CD4-positive, alpha-beta T cell treated with Interleukin-4 for 1 hour (primary cell): ENCODE results near the gene THEM5.
"Not testable (repeated sequence)": the region's sequence is repeated elsewhere in the genome, so short reads cannot be mapped to it uniquely, and the experiment has no call there.

Experiments
- DNase-seq, 2 donors: peaks; one replicate each; pipeline ENCODE4 v3.0.0-alpha.2; 2020 to 2022

THEM5 gene

DNA sequence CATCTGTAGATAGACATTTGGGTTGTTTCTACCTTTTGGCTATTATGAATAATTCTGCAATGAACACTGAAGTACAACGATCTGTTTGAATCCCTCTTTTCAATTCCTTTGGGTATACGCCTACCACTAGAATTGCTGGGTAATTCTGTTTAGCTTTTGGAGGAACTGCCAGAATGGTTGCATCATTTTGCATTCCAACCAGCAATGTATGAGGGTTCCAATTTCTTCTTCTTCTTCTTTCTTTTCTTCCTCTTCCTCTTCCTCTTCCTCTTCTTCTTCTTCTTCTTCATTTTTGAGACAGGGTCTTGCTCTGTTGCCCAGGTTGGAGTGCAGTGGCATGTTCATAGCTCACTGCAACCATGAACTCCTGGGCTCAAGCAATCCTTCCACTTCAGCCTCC lies 13.8 kb upstream of the THEM5 start:
- no peak for DNase-seq

DNA sequence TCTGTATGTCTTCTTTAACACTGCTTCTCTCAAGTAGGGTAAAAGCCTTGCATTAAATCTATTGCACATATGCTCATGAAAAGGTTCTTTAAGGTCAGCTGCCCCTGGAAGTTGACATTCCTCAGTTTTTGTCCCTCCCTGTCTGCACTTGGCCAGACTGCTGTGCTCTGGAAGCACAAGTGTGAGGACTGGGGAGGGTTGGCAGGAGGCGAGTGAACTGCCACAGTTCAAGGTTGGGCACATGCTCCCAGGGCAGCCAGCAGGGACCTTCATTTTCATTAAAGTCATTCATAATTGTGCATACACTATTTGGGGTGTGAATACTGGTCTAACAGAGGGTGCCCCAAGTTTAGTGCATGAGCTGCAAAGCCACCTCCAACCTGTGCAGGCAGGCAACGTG lies 10.9 kb upstream of the THEM5 start:
- DNase-seq = no peak

DNA sequence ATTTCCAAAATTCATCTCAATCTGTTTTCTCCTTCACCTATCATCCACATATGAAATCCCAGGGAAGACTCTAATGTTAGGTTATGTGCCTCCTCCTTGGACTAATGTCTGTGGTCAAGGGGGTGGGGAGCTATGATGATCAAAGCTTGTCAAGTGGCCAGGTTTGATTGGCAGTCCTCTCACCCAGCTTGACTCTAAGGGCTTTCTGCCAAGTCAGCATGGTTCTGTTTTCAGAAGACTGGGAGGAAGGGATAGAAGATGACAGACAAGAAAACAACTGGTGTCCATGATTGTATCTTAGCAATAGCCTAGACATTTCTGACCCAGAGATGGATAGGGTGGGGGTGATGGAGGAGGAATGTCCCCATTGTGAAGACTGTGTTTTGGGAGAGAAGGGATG lies 9.1 kb upstream of the THEM5 start:
- DNase-seq = no peak

DNA sequence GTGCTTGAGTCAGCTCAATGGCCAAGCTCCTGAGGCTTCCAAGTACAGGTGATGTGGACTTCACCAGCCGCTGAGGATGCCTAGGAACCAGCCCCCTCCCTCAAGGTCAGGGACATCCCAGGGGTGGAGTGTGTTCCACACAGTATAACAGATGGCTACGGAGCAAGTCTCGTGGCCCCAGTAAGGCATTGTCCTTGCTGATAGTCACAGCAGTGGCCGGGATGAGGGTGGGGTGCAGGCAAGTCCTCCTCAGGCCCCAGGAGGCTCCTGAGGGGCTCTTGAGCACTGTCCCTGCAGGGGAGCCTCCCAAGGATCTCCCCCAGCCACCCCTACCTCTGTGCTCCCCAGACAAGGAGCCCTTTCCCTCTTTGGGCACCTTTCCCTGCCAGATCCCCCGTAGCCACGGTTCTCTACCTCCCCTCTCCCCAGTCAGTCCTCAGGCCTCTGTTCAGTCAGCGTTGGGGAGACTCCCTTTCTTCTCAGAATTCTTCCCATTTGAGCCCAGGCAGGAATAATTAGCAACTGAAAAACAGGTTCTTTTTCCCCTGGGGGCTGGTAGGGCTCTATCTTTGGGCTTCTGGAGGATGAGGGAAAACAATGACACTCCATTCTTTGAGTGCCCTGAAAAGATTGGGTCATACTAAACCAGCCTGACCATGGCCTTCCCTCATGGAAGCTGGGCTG lies 7.1 kb upstream of the THEM5 start:
- no peak for DNase-seq

DNA sequence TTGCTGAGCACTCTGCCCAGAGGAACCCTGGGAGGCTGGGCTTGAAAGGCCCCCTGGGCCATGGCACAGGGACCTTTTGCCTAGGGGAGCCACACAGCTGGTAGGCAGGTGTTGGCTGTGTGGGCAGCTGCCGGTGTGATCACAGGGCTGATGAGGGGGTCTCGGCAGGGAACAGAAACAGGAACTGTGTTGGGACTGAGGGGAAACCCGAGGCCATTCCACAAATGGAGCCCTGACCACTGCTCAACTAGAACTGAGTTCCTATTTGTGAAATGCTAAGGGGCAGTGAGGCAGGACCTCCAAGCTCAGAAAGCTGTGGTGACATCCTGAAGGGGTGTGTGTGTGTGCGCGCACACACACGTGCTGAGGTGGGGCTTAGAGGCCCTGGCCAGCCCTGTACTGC lies 6.4 kb upstream of the THEM5 start:
- DNase-seq = no peak

DNA sequence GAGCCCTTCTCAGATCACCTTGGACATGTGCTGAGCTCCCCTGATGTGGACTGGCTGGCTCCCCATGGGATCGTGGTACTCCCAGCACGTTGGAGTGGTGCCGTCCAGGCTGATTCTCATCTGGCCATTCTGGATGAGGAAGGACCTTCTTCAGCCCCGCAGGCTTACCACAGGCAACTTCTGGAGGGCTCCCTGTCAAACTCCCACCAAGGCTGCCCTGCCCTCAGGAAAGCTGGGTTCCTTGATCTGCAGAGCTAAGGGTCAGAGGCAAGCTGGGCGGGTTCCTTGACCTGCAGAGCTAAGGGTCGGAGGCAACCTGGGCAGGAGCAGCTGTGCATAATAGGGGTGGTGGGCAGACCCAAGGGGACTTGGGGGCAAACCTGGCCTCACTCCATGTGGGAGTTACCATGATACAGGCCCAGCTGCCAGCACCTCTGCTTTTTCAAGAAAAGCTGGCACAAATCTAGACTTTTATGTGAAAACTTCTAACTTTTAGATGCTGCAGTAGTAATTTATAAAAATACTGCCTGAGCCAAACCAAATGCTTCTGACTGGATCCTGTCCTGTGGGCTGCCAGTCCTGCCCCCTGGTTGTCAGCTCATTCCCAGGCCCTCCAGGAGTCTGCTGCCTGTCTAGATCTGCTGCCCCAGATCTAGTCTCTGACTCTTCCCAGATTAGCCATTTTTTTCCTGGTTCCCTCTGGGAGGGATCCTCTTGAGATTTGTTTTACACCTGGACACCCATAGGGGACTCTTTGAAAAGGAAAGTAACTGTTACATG lies 5.6 kb upstream of the THEM5 start:
- DNase-seq = no peak

DNA sequence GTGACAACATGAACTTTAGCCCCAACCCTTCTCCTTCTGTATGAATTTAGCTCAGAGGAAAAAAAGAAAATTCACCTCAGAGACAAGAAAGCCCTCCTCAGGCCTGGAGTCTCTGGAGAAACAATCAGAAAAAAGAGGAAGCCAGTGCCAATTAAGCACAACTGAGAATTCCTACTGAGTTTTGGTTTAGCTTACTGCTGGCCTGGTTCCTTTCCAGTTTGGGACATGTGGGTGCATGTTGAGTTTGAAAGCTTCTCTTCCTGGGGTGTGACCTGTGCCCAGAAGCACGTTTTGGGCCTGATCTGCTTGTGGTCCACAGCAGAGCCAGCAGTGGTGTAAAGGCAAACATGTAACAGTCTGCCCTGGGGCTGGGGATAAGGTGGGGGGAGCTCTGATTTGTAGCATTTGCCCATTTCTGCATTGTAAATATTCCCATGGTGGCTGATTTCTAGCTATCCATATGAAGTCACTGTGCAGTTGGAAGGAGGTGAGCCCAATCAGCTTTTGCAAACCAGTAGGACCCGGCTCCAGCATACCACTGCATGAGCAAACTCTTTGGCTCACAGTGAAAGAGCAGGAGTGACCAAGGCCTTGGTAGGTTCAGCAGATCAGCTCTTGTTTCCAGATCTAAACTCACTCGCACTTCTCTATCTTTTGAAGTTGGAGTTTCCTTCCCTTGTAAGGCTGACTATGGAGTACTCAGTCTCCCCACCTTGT lies 4.7 kb upstream of the THEM5 start:
- DNase-seq = no peak

DNA sequence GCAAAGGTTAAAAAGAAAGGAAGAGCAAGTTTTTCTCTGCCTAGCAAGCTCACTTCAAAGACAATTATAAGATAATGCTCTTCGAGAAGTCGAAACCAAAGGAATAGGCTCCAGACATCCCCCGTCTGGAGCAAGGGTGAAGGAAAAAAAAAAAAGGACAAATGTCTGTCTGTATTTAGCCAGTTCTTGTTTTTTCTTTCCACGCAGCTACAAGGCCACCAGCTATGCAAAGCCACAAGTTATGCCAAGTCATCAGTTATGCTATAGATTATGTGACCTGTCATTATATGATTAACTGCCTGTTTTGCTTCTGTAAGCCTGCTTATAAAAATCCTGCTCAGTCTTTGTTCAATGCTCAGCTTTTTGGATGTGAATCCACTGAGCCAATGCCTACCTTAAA lies 2.4 kb upstream of the THEM5 start:
- DNase-seq = no peak

DNA sequence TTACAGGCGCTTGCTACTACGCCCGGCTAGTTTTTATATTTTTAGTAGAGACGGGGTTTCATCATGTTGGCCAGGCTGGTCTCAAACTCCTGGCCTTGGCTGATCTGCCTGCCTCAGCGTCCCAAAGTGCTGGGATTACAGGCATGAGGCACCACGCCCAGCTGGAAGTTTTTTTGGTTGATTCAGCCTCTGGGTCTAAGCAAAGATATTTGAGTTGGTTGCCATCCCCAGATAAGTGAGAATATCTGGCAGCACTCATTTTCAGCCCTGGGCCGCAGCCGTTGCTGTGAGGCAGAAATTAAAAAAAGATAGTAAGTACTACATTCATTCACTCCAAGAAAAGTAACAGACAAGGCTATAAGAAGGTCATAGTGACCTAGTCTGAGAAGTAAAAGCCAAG lies 2.0 kb upstream of the THEM5 start:
- not testable (repeated sequence) for DNase-seq

DNA sequence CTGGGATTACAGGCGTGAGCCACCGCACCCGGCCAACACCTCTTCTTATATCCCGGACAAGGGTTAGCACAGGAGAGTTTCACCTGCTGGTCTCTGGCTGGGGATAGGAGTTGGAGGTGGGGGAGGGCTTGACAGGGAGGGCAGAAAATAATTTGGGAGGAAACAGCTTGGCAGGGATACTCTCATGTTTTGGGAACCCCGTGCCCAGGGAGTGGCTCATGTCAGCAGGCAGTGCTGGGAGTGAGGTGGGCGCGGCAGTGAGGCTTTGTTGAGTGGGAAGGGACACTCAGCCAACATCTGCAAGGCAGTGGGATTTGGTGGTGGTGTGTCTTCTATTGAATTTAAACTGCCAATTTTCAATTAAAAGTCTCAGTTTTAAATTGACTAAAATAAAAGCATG lies 1.1 kb upstream of the THEM5 start:
- DNase-seq = no peak

DNA sequence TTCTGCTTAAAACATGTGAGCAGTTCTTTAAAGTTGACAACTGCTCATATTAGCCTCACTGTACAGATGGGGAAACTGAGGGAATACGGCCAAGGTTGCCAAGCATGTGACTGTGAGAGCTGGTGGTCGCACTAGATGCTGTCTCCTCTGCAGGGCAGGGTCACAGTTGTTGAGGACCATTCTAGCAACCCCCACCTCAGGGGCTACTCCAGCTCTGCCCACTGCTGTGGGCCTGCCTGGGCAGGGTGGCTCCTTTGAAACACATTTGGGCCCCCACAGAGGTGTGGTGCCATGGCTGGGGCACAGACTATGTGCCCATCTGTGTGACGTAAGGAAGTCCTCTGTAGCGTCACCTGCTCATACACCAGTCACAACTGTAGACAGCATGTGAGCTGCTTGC lies 779 bp downstream of the THEM5 start:
- no peak for DNase-seq

DNA sequence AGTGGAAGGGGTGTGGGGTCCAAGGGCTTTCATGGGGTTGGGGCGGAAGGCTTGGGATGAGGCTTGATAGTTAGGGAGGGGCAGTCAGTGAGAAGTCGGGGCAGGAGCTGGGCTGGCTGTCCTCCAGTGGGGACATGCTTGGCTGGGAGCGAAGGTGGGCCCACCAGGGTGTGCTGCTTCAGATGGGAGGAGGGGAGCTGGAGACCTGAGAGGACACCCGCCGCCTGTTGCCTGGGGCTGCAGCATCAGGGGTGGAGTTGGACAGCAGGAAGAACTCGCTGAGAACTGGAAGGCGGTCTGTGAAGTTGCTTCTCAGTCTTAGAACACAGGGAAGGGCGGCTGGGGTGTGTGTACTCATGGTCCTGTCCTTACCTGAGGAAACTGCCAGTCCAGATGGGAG lies 1.6 kb downstream of the THEM5 start:
- DNase-seq = no peak

DNA sequence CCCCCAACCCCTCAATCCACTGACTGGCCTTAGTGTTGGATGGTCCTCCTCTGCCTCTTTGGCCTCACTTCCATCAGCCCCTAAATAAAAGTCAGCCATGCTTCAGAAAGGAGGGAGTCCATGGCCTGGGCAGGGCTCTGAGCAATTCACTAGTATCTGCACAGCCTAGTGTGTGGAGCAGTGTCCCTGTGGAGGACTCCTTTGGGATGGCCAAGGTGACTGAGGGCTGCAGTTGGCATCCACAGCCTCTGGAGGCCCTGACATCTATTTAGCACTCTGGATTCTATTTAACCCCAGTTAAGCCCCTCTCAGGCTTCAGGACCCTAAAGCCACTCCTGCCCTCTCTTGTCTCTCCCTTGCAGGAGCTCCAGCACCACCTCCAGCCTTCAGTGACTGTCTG lies 3.6 kb downstream of the THEM5 start:
- DNase-seq = no peak

DNA sequence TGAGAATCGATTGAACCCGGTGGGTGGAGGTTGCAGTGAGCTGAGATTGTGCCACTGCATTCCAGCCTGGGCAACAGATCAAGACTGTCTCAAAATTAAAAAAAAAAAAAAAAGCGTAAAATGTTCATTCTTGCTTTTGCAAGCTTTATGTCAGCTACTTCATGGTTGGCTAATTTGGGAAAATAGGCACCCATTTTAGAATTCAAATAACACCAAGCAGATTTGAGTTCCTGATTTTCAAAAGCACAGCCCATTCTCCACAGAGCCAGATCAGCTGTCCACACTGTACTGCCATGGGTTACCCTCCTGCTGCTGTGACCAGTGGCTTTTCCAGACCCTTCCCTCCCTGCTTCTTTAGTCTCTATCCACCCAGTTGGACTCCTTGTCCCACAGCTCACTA lies 4.4 kb downstream of the THEM5 start:
- DNase-seq = no peak

DNA sequence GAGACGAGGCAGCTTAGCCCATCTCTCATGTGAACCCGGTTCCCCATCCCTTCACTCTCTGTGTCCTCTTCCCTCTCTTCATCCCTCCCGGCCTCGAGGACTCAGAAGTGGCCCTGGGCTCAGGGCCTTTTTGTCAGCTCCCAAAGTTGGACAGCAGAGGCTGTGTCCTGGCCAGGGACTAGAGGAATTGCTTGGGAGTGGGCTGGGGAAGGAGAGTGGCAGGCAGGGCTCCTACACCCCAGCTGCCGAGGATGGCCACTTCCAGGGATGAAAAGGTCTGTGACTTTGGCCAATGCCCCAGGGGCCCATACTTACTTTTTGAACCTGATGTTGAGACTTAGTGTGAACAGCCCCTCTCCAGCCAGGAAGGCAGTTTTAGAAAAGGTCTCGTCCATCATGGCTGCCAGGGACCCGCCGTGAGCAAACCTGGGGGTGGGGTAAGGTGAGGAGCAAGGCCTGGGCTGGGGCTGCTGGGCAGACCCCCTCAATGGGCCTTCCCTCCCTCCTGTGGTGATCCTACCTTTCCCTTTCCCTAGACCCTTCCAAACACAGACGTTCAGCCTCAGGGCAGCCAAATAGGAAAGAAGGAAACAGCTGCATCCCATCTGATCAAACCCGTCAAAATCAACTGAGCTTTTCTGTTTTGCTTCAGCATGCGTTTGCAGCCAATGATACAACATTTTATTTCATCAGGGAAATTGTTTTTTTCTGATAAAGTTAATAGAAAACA lies 5.5 kb downstream of the THEM5 start:
- DNase-seq = no peak

DNA sequence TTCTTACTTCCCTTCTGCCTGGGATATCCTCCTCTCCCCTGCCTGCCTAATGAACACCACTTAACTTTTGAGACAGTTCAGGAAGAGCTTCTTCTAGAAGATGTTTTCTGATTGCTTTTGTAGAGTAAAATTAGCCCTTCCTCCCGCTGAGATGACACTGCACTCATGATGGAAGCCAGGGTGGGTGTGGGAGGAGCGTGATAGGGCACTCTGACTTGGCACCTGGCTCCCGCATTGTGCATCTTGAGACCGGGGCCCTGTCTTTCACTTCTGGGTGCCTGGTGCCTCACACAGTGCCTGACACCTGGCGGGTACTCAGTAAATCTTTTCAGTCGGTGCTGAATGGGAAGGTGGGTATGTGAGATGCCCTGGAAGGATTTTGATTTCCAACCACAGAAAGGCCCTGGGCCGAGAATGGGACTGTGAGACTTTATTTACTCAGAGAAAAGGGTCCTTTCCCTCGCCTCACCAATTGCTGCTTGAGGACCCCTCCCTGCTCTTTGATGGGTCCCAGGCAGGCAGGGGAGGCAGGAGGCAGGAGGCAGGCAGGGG lies 6.8 kb downstream of the THEM5 start:
- no peak for DNase-seq

DNA sequence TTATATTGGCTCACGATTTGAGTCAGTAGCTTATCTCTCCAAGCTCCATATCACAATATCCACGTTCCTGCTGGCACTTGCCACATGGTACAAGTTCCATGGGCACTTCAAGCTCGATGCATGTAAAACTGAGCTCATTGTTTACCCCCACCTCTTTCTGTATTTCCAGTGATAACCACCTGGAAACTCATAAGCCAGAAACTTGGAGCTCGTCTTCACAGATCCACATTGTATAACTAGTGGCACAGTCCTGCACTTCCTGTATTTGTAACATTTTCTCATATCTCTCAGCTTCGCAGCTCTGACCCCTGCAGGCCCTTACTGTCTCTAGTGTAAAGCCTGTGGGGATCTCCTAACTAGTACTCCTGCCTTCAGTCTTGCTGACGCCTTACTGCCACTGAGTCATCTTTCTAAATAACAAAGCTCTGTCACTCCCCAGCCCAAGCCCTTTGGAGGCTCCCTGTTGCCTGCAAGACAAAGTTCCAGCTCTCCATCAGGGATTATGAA lies 7.4 kb downstream of the THEM5 start:
- DNase-seq = no peak

DNA sequence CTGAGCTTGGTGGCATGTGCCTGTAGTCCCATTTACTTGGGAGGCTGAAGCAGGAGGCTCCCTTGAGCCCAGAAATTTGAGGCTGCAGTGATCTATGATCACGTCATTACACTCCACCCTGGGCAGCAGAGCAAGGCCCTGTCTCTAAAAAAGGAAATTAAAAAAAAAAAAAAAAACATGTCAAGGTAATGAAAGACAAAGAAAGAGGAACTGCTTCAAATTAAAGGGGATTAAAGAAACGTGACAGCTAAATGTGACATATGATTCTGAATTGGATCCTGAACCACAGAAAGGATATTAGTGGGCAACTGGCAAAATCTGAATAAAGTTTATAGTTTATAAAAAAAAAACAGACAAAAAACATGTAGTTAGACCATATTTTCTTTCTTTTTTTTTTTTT lies 10.1 kb downstream of the THEM5 start:
- no peak for DNase-seq

DNA sequence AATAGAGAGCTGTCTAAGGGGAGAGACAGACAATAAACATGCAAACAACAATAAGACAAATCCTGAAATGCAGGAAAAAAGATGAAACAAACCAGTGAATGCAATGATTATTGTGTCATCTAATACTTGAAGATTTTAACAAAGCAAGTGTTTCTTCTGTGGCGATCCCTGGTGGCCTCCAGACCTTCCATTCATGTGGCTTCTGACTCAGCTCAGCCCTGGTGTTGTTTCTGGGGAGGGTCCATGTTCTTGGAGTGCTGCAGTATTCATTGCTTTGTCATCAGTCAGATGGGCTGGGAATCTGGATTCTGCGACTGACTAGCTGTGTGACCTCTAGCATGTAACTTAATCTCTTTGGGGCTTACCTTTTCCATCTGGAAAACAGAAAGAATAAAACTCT lies 12.4 kb downstream of the THEM5 start:
- no peak for DNase-seq

DNA sequence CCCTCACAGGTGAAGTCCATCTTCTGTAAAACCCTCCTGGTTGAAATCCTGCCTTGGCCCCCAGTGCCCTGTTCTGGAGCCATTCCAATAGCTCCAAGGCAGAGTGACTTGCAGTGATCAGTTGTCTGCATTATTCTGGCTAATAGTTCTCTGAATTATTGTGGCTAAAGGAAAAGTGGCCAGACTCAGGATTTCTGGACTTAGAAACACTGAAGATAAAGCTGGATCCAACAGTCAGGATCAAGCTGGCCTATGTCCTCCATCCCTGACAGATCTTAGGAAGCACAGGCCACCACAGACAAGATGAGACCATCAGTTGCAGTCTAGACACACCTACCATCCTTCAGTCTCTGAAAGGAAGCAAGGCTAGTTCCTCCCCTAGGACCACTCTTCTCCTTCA lies 13.1 kb downstream of the THEM5 start:
- no peak for DNase-seq

DNA sequence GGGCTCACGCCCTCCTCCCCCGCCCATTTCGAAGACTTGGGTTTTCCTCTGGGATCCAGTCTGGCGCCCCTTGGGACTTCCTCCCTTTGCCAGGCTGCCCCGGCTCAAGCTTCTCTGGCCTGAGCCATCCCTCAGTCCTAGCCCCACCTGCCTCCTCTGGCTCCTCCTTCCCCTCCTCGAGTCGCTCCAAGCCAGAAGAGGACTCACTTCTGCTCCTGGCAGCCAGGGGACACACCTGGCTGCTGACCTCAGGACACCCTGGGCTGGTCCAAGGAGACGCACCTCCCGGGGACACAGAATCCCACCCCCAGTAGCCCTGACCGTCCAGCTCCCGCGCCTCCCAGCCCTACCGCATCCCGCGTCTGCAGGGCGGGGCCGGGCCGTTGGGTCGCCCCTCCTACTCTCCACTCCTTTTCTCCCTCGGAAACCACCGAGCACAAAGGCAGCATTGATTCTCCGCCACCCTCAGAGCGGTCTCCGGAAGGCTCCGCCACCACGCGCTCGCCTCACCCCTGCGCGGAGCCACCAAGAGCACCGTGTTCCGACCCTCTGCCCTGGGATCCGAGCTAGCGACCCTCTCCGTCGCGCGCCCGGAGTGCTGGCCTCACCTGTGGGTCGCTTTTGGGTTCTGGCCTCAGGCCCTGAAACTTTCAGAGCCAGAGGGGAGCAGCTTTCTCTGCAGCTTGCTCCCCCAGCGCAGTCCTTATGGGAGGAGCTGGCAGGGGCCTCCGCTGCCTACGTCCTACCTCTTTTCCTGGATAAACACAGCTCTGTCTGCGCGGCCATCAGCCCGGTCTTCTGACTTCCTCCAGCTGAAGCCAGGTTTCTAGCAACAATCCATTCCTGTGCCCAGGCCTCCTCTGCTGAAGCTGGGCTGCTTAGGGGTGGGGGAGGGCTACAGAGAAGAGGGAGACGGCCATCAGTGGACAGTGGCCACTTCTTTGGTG lies 13.8 kb downstream of the THEM5 start, which contains the start of gene C2CD4D:
TSS of gene C2CD4D (minus strand) at position 364 of the 947 bp plus-strand sequence. CDS start 831 bp downstream, outside the sequence.
- peak; percentile 73 to 83 for DNase-seq

DNA sequence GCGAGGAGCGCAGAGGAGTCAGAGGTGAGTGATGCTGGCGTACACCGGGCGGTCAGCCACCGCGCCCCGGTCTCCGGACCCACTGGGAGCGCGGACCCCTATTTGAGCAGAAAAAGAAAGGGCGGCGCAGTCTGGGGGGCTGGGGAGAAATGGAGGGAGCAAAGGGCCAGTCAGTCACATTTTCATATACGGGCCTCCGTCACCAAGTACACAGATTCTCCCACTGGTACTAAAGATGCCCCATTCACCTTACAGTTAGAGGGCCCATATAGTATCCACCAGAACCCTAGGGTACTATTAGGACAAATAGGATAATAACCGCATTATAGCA lies 14.5 kb downstream of the THEM5 start:
- DNase-seq = no peak
